NCI-H524 treated with DMSO at 0.1 percent for 48 hours (cell line): ENCODE measurements around the gene CENPU.
"Not testable (repeated sequence)": the region's sequence is repeated elsewhere in the genome, so short reads cannot be mapped to it uniquely, and the experiment has no call there.

Experiments used
- DNase-seq: peaks from one replicate; lab custom pipeline; 2025; lab: John Stamatoyannopoulos, UW

CENPU gene

DNA sequence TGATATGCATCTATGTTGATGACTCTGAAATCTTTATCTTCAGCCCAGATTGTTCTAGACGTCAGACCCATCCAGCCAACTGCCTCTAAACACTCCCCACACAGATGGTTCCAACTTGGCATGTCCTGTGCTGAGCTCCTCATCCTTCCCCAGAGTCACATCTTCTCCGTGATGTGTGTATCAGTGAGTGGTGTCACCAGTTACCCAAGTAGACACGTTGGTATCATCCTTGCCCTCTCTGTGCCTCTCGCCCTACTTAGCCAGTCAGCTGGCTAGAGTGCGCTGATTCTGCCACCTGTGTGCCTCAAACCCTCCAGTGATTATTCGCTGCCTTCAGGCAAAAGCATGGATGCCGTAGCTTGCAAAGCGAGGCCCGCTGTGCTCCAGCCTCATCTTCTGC, 65.8 kb downstream of the CENPU start:
- DNase-seq: no peak

- DNase-seq: no peak
Measured at GRCh38 chr4:184666670-184667069, 67.2 kb downstream of the CENPU start.

- DNase-seq: no peak
Measured at GRCh38 chr4:184664445-184665210, 69.3 kb downstream of the CENPU start.

DNA sequence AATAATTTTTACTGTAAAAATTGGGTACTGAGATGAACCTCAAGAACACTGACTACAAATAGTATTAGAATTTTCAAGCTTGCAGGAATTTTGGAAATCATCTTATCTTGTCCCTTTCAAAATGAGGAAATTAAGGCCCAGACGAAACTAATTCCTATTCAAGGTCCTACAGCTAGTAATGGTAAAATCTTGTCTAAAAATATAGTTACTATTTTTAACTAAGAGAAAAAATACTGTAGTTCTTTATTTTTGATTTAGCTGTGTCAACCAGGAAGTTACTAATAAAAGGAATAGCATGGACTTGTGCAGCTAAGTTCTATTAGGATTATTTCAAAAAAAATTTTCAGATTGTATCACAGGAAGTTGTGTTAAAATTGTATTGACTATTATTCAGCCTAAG, 71.7 kb downstream of the CENPU start:
- no peak for DNase-seq

- DNase-seq: no peak
Measured at GRCh38 chr4:184660978-184661377, 72.9 kb downstream of the CENPU start.

DNA sequence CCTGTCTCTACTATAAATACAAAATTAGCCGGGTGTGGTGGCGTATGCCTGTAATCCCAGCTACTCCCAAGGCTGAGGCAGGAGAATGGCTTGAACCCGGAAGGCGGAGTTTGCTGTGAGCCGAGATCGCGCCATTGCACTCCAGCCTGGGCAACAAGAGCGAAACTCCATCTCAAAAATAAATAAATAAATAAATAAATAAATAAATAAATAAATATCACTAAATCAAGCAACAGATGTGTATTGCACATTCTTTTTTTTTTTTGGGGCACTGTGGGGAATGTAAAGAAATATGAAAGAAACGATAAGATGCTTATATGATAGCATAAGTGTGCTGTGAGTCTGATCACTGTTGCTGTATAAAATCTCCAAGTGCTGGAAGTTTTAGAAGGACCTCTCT, 76.1 kb downstream of the CENPU start:
- DNase-seq: not testable (repeated sequence)

DNA sequence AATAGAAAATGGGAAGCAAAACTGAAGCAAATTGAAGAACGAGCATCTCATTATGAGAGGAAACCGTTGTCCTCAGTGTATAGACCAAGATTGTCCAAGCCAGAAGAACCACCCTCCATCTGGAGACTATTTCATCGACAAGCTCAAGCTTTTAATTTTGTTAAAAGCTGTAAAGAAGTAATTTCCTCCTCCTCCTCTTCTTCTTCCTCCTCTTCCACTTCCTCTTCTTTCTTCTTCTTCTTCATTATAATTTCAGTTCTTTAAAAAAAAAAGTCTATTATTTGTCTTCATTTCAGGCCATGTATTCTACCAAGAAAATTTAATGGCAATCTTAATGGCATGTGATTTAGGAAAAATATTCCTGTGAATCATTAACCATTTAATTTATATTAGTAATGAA, 76.8 kb downstream of the CENPU start:
- no peak for DNase-seq

DNA sequence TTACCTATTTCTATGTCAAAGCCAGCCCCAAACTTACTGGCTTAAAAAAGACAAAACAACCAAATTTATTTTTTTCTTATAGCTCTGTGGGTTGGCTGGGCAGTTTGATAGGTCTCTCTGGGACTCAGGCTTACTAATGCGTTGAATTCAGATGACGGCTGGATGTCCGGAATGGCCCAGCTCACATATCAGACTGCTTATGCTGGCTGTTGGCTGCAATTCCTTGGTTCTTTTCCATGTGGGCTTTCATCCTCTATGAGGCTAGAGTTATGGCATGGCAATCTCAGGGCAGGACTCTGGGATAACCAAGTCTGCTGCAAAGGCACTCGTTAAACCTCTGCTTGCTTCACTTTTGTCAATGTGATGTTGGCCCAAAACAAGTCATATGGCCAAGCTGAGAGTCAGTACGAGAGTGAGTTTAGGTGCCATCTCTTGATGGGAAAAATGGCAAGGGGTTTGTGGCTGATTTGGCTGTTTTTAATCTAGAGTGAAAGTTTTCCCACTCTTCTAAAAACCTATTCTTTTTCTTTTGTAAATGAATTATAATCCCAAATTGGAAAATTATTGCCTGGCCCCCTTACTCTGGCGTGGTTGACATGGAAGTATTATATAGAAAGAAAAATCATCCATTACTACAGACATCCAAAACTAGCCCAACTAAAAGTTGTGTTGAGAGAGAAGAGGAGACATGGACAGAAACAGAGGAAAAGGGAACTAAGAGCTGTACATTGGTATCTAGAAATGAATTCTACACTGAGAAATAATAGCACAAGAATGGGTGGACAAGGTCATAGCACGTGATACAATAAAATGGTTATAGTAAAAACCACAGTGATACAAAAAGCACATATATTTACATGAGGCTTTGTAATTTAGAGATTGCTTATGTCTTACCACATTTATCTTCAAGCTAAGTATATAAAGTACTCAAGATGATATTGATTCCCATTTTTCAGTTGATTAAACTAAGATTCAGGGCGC, 77.7 kb downstream of the CENPU start:
- DNase-seq: no peak

DNA sequence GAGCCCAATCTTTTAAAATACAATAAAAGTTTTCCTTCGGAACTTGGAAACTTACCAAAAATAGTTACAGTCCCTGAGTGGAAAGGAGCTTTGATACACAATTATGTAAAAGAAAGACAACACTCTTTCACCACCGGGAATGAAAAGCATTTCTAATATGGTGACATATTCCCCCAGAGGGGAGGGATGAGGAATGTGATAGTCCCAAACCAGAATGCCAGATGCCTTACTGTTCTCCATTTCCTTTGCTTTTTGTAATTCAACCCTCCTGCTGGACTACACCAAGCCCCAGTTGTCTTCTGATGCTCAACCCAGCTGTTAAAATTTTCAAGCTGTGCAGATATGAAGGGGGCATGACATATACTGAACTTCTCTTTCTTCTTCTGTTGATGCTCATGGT, 80.2 kb downstream of the CENPU start:
- no peak for DNase-seq

- DNase-seq: not testable (repeated sequence)
Measured at GRCh38 chr4:184652681-184653080, 81.2 kb downstream of the CENPU start.

DNA sequence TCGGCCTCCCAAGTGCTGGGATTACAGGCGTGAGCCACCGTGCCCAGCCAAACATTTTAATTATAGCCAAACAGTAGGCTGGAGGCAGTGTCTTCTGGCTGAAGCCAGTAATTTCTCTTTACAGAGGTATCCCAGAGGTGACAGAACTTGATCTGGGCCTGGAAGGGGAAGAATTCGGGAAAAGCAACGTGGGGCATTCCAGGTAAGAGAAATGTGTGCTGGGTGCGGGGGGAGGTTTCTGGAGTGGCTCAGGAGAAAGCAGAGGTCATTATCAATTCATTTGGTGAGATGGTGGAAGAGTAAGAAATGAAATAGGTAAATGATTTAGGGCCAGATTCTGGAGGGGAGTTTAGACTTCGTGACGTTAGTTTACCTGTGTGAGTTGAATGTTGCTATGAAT, 82.0 kb downstream of the CENPU start:
- DNase-seq: no peak

GRCh38 chr4:184649971-184650855, 83.7 kb downstream of the CENPU start:
- DNase-seq: no peak

GRCh38 chr4:184649026-184649970, 84.6 kb downstream of the CENPU start, which contains the start of the genes CASP3 and PRIMPOL:
TSS of gene CASP3 (minus strand) at chr4:184649447. CDS start at chr4:184638453, 10,994 bp downstream.
TSS of gene PRIMPOL (plus strand) at chr4:184649738. CDS start at chr4:184657141, 7,403 bp downstream.
- DNase-seq: peak; percentile 14

- DNase-seq: no peak
Measured at GRCh38 chr4:184648313-184649025, 85.4 kb downstream of the CENPU start.

- DNase-seq: no peak
Measured at GRCh38 chr4:184648054-184648312, 85.9 kb downstream of the CENPU start.

DNA sequence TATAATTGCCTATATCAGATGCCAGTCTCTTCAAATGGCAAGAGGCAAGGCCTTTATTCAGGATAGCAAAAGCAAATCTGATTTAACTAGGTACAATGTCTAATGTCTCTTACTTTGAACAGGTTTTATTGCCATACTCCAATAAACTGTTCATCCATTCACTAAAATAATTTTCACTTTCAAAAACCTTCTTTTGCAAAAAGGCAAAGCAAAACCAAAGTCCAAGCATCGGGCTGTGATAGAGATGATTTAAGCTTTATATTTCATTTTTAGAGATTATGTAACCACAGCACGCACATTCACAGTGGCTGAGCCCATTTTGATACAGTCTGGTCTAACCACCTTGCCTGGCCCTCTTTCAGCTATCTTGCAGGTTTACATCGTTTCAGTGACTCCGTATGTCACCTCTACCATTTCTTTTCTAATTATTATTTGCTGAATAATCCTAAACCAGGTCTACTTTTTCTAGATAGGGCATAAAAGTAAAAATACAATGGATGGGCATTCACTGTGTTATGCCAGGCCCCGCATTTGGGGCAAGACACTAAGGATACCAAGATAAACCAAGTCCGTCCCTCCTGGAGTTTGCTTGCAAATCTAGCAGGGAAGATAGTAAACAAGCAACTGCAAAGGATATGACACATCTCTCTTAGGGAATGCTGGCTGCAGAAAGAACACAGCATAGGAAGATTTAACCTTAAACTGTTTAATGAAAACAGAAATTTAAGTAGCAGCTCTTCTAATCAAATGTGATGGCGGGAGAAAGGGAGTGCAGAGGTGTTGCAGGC, 86.4 kb downstream of the CENPU start:
- no peak for DNase-seq

DNA sequence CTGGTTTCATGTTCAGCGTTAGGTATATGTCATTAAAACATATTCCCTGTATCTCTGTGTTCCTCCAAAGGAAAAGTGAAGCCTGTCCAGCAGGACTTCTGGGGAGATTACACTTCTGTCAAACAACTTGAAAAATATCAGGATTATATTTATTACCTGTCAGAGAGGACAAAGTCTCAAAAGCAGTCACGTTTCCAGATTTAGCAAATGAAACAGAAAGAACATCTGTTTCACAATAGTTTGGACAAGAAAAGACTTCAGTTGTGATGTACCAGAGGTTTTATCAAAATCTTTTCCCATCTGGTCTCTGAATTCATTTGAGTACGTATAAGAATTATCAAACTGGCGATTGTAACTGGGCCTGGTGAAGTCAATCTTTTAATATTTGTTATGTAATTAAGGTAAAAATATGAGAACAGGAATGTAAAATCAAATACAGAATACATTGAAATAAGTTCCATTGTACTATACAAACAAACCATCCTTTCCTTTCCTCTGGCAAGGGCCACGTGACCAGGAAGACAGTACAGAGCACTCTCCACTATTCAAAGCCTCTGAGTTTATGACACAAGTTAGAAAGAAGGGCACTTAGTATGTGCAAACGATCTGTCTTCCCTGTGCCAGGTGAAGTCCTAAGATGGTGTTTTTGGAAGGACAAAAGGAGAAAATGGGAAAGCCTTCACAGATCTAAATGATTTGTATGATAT, 87.8 kb downstream of the CENPU start:
- DNase-seq: no peak

DNA sequence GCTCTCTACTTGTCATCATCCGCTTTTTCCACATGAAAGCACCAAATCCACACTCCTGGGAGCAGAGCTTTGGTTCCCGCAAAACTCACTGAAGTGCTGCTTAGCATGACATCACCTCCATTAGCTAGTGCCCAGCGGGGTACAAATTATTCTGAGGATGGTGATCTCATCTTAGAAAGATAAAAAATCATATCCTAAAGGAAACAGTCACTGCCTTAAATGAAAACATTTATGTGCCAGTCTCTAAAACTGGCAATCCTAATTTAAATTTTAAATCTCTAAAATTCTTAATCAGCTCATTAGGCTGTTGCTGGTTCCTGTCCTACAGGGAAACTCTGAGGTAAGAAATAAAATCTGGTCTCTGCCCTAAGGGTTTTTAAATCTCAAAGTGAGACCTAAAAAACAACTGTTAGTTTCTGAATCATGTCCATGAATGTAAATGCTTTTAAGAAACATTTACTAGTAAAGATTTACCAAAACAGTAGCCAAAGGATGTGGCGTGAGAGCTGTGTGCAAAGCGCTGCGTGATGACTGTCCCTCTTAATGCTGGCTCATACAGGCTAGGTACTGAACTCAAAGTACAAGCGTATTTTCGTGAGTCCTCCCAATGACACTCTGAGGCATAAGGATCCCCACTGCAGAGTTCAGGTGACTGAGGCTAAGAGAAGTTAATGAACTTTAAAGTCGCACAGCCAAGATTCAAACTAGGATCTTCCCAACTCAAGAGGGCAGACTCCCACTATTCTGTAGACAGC, 89.2 kb downstream of the CENPU start:
- DNase-seq: no peak
